Measurements from ENCODE around the gene CELF6.
A peak's percentile ranks its signal among the peaks of the same experiment; 100 is the strongest.

Gene CELF6

GRCh38 chr15:72341361-72341760 lies 21.4 kb upstream of the CELF6 start:
- H3K4me3 ChIP-seq (ENCODE audit: control insufficient read depth, low read depth, low read length) = no peak overlapping the region
- no peak for DNase-seq (ENCODE audit: low read depth)
- no peak for TF ChIP-seq CTCF (IDR thresholded peaks at IDR 0.05; ENCODE audit: control insufficient read depth, insufficient read depth, low read depth, low read length, missing control alignments)

- TF ChIP-seq CTCF (IDR thresholded peaks at IDR 0.05; ENCODE audit: control insufficient read depth, insufficient read depth, low read depth, low read length, missing control alignments) = no peak
- H3K4me3 ChIP-seq (ENCODE audit: control insufficient read depth, low read depth, low read length) = no peak overlapping the region
- DNase-seq (ENCODE audit: low read depth) = no peak
Observed at GRCh38 chr15:72340366-72340765, 20.4 kb upstream of the CELF6 start.

GRCh38 chr15:72339777-72340177 lies 19.8 kb upstream of the CELF6 start:
- H3K4me3 ChIP-seq (ENCODE audit: control insufficient read depth, low read depth, low read length) = no peak overlapping the region
- TF ChIP-seq CTCF (IDR thresholded peaks at IDR 0.05; ENCODE audit: control insufficient read depth, insufficient read depth, low read depth, low read length, missing control alignments) = no peak
- peak; percentile 98 for DNase-seq (ENCODE audit: low read depth)

GRCh38 chr15:72338617-72339321 lies 18.8 kb upstream of the CELF6 start:
- peak; percentile 99 for DNase-seq (ENCODE audit: low read depth)
- TF ChIP-seq CTCF (IDR thresholded peaks at IDR 0.05; ENCODE audit: control insufficient read depth, insufficient read depth, low read depth, low read length, missing control alignments) = no peak
- H3K4me3 ChIP-seq (ENCODE audit: control insufficient read depth, low read depth, low read length) = no peak overlapping the region

GRCh38 chr15:72338148-72338547 lies 18.2 kb upstream of the CELF6 start:
- DNase-seq (ENCODE audit: low read depth) = no peak
- no peak overlapping the region for H3K4me3 ChIP-seq (ENCODE audit: control insufficient read depth, low read depth, low read length)
- no peak for TF ChIP-seq CTCF (IDR thresholded peaks at IDR 0.05; ENCODE audit: control insufficient read depth, insufficient read depth, low read depth, low read length, missing control alignments)

- no peak for DNase-seq (ENCODE audit: low read depth)
- no peak for TF ChIP-seq CTCF (IDR thresholded peaks at IDR 0.05; ENCODE audit: control insufficient read depth, insufficient read depth, low read depth, low read length, missing control alignments)
- H3K4me3 ChIP-seq (ENCODE audit: control insufficient read depth, low read depth, low read length) = no peak overlapping the region
Observed at GRCh38 chr15:72334842-72335241, 14.9 kb upstream of the CELF6 start.

Data from AG09309 (cell line).